ENCODE measurements around the gene HJURP.

DNA sequence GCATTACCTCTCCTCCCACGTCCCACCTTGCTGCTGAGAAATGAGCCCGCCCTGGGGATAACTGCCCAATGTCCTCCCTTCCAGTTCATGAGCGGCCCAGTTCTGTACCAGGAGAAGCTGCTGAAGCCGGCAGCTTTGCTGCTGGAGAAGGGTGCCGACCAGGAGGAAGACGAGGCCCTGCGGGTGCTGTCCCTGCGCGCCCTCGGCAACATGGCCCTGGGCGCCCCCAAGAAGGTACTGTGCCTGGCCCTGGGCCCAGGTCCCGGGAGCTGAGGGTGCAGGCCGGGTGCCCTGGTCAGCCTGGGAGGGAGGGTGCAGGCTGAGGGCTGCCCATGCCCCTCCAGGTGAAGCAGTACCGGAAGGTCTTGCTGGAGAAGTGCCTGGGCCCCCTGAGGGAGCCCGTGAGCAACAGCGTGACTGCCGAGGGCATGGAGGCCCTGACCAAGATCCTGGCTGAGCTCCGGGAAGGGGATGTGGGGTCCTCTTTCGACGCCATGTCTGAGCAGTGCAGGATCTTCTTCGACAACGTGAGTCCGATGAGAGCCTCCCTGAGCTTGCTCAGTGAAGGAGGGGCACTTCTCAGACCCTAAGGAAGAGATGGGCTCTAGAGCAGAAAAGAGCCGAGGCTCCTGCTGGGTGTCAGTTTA, 25.7 kb downstream of the HJURP start:
- TF ChIP-seq, protein P1, sequence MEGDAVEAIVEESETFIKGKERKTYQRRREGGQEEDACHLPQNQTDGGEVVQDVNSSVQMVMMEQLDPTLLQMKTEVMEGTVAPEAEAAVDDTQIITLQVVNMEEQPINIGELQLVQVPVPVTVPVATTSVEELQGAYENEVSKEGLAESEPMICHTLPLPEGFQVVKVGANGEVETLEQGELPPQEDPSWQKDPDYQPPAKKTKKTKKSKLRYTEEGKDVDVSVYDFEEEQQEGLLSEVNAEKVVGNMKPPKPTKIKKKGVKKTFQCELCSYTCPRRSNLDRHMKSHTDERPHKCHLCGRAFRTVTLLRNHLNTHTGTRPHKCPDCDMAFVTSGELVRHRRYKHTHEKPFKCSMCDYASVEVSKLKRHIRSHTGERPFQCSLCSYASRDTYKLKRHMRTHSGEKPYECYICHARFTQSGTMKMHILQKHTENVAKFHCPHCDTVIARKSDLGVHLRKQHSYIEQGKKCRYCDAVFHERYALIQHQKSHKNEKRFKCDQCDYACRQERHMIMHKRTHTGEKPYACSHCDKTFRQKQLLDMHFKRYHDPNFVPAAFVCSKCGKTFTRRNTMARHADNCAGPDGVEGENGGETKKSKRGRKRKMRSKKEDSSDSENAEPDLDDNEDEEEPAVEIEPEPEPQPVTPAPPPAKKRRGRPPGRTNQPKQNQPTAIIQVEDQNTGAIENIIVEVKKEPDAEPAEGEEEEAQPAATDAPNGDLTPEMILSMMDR (IDR thresholded peaks at IDR 0.05; ENCODE audit: borderline replicate concordance, extremely low read depth, low read length, poor library complexity, severe bottlenecking), result no peak
- no peak for TF ChIP-seq EZH2 (IDR thresholded peaks at IDR 0.05; ENCODE audit: borderline replicate concordance, low read depth, low read length, severe bottlenecking)
